Spleen (tissue), 7 donors: ENCODE results near the gene STK40.

Experiments used
- POLR2A ChIP-seq, 3 donors: fragments of 450-650 bp; IDR thresholded peaks; one replicate each; pipeline ENCODE4 v1.5.1; 2017; ENCODE audit warnings: antibody characterized with exemption in 3 of 3, mild to moderate bottlenecking in 1 of 3
- POLR2AphosphoS5 ChIP-seq, 3 donors: sonication (generic); formaldehyde crosslinking; IDR thresholded peaks; one replicate each; pipeline ENCODE4 v1.5.1; 2017; ENCODE audit warnings: antibody characterized with exemption in 3 of 3
- TF ChIP-seq, protein P1 (sequence below), 11 experiments: fragments of 200-600 bp in 7 of 11; fragments of 450-650 bp in 4 of 11; sonication (generic) in 4 of 11; IDR thresholded peaks in 8 of 11; conservative IDR thresholded peaks in 3 of 11; 1 replicate in 7 of 11; 2 replicates in 4 of 11; pipeline versions ENCODE4 v1.4.0 to v1.8.0; 2016 to 2021; ENCODE audit warnings: antibody characterized with exemption in 11 of 11, inconsistent platforms in 4 of 11, mild to moderate bottlenecking in 1 of 11
- donor health status: DM: no; HTN: no; CAD: no; lungs with moderate emphysema.
- donor health status: DM: no; HTN: no; CAD: no.
- donor health status: DM: no; HTN: no; CAD: no.

DNA sequence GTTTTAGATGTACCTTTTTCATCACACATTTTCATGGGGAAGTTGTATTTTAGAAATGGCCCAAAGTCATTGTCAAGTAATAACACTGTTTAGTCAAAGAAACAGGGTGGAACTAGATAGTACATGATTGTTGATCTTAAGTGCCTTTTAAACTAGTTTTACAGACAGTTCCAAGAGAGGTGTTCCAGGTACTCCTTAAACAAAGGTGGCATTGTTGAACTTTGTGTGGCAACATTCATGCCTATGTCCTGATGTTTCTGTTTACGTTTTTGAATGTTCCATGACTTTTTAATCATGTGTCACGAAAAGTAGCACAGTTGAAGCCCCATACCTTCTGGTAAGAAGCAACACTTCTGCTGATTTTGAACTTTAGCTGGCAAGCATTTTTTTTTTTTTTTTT, 88.7 kb downstream of the STK40 start:
- TF ChIP-seq, protein P1, sequence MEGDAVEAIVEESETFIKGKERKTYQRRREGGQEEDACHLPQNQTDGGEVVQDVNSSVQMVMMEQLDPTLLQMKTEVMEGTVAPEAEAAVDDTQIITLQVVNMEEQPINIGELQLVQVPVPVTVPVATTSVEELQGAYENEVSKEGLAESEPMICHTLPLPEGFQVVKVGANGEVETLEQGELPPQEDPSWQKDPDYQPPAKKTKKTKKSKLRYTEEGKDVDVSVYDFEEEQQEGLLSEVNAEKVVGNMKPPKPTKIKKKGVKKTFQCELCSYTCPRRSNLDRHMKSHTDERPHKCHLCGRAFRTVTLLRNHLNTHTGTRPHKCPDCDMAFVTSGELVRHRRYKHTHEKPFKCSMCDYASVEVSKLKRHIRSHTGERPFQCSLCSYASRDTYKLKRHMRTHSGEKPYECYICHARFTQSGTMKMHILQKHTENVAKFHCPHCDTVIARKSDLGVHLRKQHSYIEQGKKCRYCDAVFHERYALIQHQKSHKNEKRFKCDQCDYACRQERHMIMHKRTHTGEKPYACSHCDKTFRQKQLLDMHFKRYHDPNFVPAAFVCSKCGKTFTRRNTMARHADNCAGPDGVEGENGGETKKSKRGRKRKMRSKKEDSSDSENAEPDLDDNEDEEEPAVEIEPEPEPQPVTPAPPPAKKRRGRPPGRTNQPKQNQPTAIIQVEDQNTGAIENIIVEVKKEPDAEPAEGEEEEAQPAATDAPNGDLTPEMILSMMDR (IDR thresholded peaks at IDR 0.05 in 8 of 11, conservative IDR thresholded peaks at IDR 0.05 in 3 of 11) = no peak
- TF ChIP-seq POLR2A (IDR thresholded peaks at IDR 0.05) = no peak
- TF ChIP-seq POLR2AphosphoS5 (IDR thresholded peaks at IDR 0.05) = no peak
